NCI-H748 (cell line): Measurements from ENCODE around the gene CDIP1.

Source experiments
- DNase-seq: peaks from one replicate; lab custom pipeline; 2025; ENCODE audit not compliant: unreplicated experiment; lab: John Stamatoyannopoulos, UW

Gene CDIP1

GRCh38 chr16:4539716-4540284 is 1.2 kb upstream of the CDIP1 start:
- no peak for DNase-seq

DNA sequence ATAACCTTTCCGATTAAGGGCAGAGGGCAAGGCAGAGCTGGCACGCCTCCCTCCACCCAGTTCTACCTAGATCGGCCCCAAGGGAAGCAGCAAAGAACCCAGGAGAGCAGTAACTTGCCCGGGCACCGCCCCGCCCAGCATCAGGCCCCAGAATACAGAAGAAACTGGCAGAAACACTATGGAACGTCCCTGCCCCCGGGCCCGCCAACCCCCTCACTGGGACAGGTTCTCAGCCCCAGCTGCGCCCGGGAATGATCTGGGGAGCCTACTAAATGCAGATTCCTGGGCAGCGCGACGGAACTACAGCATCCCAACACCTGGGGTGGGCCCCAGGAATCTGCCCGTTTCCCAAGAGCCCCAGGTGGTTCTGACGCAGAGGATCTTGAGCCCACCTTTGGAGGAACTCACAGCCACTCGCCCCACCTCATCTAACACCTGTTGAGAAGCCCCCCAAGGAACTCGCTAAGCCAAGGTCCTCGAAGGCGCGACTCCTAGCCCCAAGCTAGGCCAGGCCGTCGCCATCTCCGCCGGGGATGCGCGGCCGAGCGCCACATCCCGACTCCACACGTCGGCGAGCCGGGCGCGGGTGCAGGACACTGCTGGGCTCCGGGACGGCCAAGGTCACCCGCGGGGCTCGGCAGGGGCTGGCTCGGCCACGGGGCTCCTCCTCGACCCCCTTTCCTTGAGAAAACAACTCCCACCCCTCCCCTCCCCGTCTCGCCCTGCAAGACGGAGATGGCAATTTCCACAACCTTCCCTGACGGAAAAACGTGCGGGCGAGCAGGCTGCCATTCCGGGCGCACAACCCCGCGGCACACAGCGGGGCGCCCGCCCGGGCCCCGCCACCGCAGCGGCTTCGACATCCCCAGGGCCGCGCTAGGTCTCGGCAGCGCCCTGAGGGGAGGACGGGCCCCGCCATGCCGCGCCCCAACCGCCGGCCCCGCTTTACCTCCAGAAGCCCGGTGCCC is 913 bp downstream of the CDIP1 start:
- DNase-seq: no peak

GRCh38 chr16:4536391-4537106 is 2.0 kb downstream of the CDIP1 start:
- DNase-seq: no peak

- no peak for DNase-seq
Measured at GRCh38 chr16:4535627-4536108, 2.9 kb downstream of the CDIP1 start.

- no peak for DNase-seq
Measured at GRCh38 chr16:4534151-4534790, 4.3 kb downstream of the CDIP1 start.

DNA sequence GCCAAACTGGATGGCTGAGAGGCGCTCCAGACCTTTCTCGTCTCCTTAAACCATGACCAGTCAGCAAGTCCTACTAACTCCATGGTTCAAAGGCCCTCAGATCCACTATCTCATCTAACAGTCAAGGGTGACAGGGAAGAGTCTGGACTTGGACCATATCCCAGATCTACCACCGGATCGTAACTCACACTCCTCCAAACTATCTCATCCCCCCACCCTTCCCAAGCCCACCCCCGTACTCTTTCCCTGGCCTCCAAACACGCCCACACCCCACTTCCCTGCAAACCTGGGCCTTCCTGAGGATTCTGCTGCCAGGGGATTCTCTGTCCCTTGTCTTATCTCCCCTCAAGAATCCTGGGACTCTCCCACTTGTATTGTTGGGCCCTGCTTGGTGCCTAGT is 5.1 kb downstream of the CDIP1 start:
- no peak for DNase-seq

- no peak for DNase-seq
Measured at GRCh38 chr16:4532238-4532637, 6.3 kb downstream of the CDIP1 start.

GRCh38 chr16:4531811-4532210 is 6.8 kb downstream of the CDIP1 start:
- DNase-seq: no peak

- no peak for DNase-seq
Measured at GRCh38 chr16:4529085-4530060, 9.2 kb downstream of the CDIP1 start.

DNA sequence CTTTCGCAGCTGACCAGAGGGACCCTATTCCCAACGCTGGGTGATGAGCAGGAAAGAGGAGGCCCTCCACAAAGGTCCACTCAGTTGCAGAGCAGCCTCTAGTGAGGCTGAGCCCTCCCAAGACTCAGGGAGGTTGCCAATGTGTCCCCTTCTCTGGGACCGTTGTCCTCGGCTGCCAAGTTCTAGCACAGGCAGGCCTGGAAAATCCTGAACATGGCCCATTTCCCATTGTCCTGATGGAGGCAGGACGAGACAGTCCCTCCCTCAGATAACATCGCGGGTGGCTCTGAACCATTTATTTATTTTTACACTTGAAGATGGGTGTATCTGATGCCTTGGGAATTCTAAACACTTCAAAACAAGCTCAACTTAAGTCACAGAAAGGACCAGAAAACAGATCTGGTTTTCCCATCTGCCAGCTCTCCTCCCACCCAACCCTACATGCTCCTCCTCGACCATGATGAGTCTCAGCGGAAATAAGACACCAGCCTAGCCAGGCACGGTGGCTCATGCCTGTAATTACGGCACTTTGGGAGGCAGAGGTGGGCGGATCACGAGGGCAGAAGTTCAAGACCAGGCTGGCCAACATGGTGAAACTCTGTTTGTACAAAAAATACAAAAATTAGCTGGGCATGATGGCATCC is 12.8 kb downstream of the CDIP1 start:
- DNase-seq: no peak

DNA sequence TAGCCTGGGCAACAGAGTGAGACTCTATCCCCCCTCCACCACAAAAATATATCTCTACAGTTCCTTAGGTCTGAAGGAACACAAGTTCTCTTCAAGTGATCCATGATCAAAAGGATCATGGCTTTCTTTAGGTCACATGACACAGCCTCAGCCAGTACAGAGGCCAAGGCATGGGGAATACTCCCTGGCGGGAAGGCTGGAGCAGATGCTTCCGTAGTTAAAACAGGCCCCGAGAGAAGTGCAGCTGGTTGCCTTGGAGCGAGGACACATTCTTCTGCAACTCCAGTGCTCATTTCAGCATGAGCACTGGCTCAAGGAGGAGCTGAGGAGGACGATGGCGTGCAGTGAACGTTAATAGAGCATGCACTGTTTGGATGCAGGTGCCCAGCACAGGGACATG is 13.5 kb downstream of the CDIP1 start:
- DNase-seq: no peak

DNA sequence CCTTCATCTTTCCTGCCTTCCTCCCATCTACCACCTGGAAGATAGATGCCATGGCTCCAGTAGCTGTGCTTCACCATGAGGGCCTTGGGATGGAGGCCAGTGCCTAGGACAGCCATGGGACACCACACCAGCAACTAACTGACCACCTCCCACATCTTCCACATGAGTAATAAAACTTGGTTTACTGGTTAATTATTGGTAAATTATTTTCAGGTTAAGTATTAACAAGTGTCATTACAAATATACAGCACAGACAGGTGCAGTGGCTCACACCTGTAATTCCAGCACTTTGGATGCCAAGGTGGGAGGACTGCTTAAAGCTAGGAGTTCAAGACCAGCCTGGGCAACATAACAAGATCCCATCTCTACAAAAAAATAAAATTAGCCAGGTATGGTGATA is 14.0 kb downstream of the CDIP1 start:
- DNase-seq: no peak

DNA sequence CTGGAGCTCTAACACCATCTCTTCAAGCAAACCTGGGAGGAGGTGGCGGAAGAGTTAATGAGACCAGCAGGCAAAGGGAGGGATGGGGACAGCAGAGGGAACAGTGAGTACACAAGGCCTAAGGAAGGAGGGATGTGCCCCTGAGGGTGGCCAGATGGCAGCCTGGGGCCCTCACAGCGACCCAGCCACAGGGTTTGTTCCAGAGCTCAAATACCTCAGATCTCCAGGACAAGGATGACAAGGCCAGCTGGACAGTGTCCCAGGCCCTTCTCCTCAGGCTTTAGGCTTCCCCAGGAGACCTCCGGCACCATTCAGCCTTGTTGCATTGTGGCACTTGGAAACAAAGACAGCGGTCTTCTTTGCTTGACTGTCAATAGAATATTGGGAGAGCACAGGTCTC is 14.9 kb downstream of the CDIP1 start:
- DNase-seq: no peak

- DNase-seq: no peak
Measured at GRCh38 chr16:4522051-4522581, 16.5 kb downstream of the CDIP1 start.

- DNase-seq: no peak
Measured at GRCh38 chr16:4520913-4521312, 17.7 kb downstream of the CDIP1 start.

- no peak for DNase-seq
Measured at GRCh38 chr16:4519274-4520058, 19.1 kb downstream of the CDIP1 start.

DNA sequence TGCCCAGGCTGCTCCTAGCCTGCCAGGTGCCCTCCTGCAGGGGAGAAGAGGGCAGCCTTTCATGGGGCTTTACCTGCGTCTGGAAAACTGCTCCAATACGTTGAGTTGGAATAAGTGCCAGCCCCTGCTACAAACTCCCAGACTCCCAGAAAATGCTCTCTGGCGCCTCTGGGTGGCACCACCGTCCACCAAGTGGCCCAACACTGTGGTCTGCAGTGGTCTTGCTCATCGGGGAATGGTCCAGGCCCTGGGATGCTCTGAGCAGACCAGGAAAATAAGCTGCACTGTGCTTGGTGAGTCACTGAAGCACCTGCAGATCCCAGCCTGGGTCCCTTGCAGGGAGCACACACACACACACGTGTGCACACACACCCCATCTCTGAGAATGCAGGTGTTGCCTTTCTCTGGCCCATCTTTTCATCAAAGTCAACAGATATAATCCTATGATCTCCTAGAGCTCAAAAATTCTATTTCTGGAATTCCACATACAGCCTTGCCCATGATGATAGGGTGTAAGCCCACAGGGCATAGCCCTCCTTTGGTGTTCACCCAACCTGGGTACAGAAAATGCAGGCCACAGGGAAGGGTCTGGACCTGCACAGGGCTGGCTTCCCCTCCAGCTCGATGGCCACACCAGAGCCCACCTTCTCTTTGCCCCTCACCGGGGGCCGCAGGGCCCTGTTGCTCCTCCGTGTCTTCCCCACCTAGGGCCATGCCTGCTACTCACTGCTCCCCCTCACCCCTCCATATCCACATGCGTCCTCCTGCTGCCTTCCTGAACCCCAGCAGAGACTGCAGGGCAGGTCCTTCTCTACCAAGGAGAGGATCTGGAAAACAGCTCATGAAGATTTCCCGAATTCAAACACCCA is 20.5 kb downstream of the CDIP1 start:
- DNase-seq: peak; percentile 49
